HepG2 (cell line): Measurements from ENCODE around the gene SNX3. TPM values are rescaled to one million over a fixed set of nuclear protein-coding genes. Genes with fewer than 3 reads are reported as not detected.
A peak's percentile ranks its signal among the peaks of the same experiment; 100 is the strongest.

Source experiments
- AGO2 ChIP-seq: fragments of 200-400 bp; formaldehyde crosslinking; optimal IDR thresholded peaks from 2 replicates; pipeline ENCODE3; 2017; ENCODE audit warnings: mild to moderate bottlenecking, low read depth, low read length, moderate library complexity
- FOSL1 ChIP-seq: sonication (generic); formaldehyde crosslinking; IDR thresholded peaks from 2 replicates; pipeline ENCODE4 v1.9.0; 2021; ENCODE audit warnings: missing genetic modification reagents, borderline replicate concordance
- KMT2A ChIP-seq: sonication (generic); formaldehyde crosslinking; IDR thresholded peaks from 2 replicates; pipeline ENCODE4 v1.4.0; 2020; ENCODE audit warnings: missing genetic modification reagents
- NFE2L2 ChIP-seq: fragments of 150-350 bp; IDR thresholded peaks from 2 replicates; pipeline ENCODE4 v1.6.1; 2014; ENCODE audit warnings: low read length
- RXRB ChIP-seq: IDR thresholded peaks from 2 replicates; pipeline ENCODE4 v1.6.1; 2016; ENCODE audit warnings: borderline replicate concordance, missing genetic modification reagents, missing compliant biosample characterization
- TBX3 ChIP-seq: fragments of 450-650 bp; IDR thresholded peaks from 2 replicates; pipeline ENCODE4 v1.6.1; 2017; ENCODE audit warnings: antibody characterized with exemption, mild to moderate bottlenecking, inconsistent platforms, borderline replicate concordance
- XBP1 ChIP-seq: sonication (generic); formaldehyde crosslinking; IDR thresholded peaks from 2 replicates; pipeline ENCODE4 v1.5.0; 2020; ENCODE audit warnings: missing genetic modification reagents
- ZFP37 ChIP-seq: sonication (generic); formaldehyde crosslinking; IDR thresholded peaks from 2 replicates; pipeline ENCODE4 v1.4.0; 2020; ENCODE audit warnings: missing genetic modification reagents, borderline replicate concordance
- ZFP82 ChIP-seq: sonication (generic); formaldehyde crosslinking; IDR thresholded peaks from 2 replicates; pipeline ENCODE4 v1.5.1; 2020; ENCODE audit warnings: mild to moderate bottlenecking, missing genetic modification reagents, borderline replicate concordance
- ZNF207 ChIP-seq: fragments of 450-650 bp; IDR thresholded peaks from 2 replicates; pipeline ENCODE4 v1.6.1; 2016; ENCODE audit warnings: antibody characterized with exemption, borderline replicate concordance
- ZNF264 ChIP-seq: sonication (generic); formaldehyde crosslinking; IDR thresholded peaks from 2 replicates; pipeline ENCODE4 v1.4.0; 2020; ENCODE audit warnings: missing genetic modification reagents
- ZNF33B ChIP-seq: sonication (generic); formaldehyde crosslinking; IDR thresholded peaks from 2 replicates; pipeline ENCODE4 v1.5.1; 2020; ENCODE audit warnings: mild to moderate bottlenecking, missing genetic modification reagents
- ZNF430 ChIP-seq: sonication (generic); formaldehyde crosslinking; IDR thresholded peaks from 2 replicates; pipeline ENCODE4 v1.9.0; 2021; ENCODE audit warnings: mild to moderate bottlenecking, missing genetic modification reagents
- ZNF501 ChIP-seq: sonication (generic); formaldehyde crosslinking; IDR thresholded peaks from 2 replicates; pipeline ENCODE4 v1.5.1; 2020; ENCODE audit warnings: mild to moderate bottlenecking, moderate library complexity, missing genetic modification reagents
- ZNF713 ChIP-seq: sonication (generic); formaldehyde crosslinking; IDR thresholded peaks from 2 replicates; pipeline ENCODE4 v1.4.0; 2020; ENCODE audit warnings: mild to moderate bottlenecking, missing genetic modification reagents
- polyA plus RNA-seq, 8 experiments: library from polyadenylated mRNA; depleted of rRNA in 3 of 8; stranded (reverse) in 7 of 8; unstranded in 1 of 8; fragments of >200 nt; fragmentation: Illumina TruSeq in 4 of 8; extraction: Trizol in 4 of 8; gene quantifications; 2 replicates each; pipeline versions ENCODE4 v1.2.1 to v1.2.3, GENCODE V29; 2011 to 2016; ENCODE audit warnings: low read depth in 4 of 8, missing spikeins in 1 of 8, mixed read lengths in 1 of 8; ENCODE audit not compliant: insufficient read depth in 1 of 8
- total RNA-seq, 5 experiments: library from RNA; depleted of rRNA; stranded (reverse); fragments of >200 nt; fragmentation: Illumina TruSeq; extraction: Trizol; gene quantifications; 2 replicates each; pipeline ENCODE4 v1.2.3, GENCODE V29; 2016; ENCODE audit warnings: low read depth in 1 of 5
- TF ChIP-seq, protein P1 (sequence below): sonication (generic); formaldehyde crosslinking; IDR thresholded peaks from 2 replicates; pipeline ENCODE4 v1.4.0; 2020; ENCODE audit warnings: mild to moderate bottlenecking, missing genetic modification reagents, borderline replicate concordance
- TF ChIP-seq, protein P2 (sequence below): sonication (generic); formaldehyde crosslinking; IDR thresholded peaks from 2 replicates; pipeline ENCODE4 v1.8.0; 2022; ENCODE audit warnings: mild to moderate bottlenecking, missing genetic modification reagents, borderline replicate concordance
- TF ChIP-seq, protein P3 (sequence below): sonication (generic); formaldehyde crosslinking; IDR thresholded peaks from 2 replicates; pipeline ENCODE4 v1.5.0; 2020; ENCODE audit warnings: mild to moderate bottlenecking, missing genetic modification reagents, borderline replicate concordance
- TF ChIP-seq, protein P4 (sequence below): sonication (generic); formaldehyde crosslinking; IDR thresholded peaks from 2 replicates; pipeline ENCODE4 v1.5.1; 2020; ENCODE audit warnings: mild to moderate bottlenecking, missing genetic modification reagents

SNX3 gene
- total and polyA plus RNA-seq, 2 of the 13 experiments (the other 11 are each of a cell fraction or from before 2014, with no cell fraction given) = 84.9 to 226 TPM

DNA sequence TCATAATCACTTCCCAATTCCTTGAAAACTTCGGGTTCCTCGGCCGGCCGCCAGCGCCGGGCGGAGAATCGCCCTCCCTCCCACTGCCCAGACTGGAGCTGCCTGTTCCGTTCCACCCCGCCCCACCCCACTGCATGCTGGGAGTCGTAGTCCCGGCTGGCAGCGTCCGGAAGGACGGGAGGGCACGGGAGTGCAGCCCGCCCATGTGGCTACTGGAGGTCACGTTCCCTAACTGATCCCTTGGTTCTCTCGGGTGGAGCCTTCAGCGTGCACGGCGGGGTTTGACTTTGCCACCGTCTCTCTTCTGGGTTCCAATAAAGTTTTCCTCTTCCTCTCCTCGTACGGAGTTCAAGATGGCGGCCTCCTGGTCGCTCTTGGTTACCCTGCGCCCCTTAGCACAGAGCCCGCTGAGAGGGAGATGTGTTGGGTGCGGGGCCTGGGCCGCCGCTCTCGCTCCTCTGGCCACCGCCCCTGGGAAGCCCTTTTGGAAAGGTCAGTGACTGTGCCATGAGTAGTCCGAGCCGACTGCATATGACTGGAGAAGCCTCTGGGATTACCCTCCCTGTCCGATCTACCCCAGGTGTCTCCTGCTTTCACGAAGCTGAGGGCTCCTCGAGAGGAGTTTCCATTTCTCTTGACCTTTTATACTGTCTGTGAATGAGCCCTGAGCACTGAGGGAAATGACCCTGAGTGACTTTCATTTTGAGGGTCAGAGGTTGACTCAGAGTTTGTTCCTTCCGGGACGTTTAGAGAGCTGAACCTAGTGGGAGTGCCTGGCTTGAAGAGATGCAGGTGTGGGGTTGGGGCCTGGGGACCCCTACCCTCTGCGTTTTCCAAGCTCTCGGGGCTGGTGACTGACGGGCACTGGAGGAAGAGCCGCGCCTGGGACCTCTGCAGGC lies 34.1 kb upstream of the SNX3 start, which contains the start of gene AFG1L (continued):
- TF ChIP-seq TBX3 = no peak
- TF ChIP-seq, protein P1, sequence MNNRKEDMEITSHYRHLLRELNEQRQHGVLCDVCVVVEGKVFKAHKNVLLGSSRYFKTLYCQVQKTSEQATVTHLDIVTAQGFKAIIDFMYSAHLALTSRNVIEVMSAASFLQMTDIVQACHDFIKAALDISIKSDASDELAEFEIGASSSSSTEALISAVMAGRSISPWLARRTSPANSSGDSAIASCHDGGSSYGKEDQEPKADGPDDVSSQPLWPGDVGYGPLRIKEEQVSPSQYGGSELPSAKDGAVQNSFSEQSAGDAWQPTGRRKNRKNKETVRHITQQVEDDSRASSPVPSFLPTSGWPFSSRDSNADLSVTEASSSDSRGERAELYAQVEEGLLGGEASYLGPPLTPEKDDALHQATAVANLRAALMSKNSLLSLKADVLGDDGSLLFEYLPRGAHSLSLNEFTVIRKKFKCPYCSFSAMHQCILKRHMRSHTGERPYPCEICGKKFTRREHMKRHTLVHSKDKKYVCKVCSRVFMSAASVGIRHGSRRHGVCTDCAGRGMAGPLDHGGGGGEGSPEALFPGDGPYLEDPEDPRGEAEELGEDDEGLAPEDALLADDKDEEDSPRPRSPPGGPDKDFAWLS = no peak
- TF ChIP-seq ZNF430 (CRISPR knock-in tag) = peak; percentile 52; the same call in 1 of the 2 replicates
- peak; percentile 67 for TF ChIP-seq RXRB
- TF ChIP-seq KMT2A (CRISPR knock-in tag) = 0 out of 2 replicates have a peak, but pooled peaks have one; percentile 27
- TF ChIP-seq ZFP37 = peak; percentile 52; the same call in 1 of the 2 replicates
- TF ChIP-seq, protein P2, sequence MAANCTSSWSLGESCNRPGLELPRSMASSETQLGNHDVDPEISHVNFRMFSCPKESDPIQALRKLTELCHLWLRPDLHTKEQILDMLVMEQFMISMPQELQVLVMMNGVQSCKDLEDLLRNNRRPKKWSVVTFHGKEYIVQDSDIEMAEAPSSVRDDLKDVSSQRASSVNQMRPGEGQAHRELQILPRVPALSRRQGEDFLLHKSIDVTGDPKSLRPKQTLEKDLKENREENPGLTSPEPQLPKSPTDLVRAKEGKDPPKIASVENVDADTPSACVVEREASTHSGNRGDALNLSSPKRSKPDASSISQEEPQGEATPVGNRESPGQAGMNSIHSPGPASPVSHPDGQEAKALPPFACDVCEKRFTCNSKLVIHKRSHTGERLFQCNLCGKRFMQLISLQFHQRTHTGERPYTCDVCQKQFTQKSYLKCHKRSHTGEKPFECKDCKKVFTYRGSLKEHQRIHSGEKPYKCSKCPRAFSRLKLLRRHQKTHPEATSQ (CRISPR knock-in tag) = no peak
- peak; percentile 85; the same call in 1 of the 2 replicates for TF ChIP-seq ZNF713 (CRISPR knock-in tag)
- peak; percentile 14; the same call in 1 of the 2 replicates for TF ChIP-seq XBP1 (CRISPR knock-in tag)
- peak; percentile 77 for TF ChIP-seq ZNF501 (CRISPR knock-in tag)
- no peak for TF ChIP-seq ZNF33B (CRISPR knock-in tag)
- peak; percentile 81 for TF ChIP-seq AGO2
- TF ChIP-seq ZNF264 (CRISPR knock-in tag) = peak; percentile 58
- TF ChIP-seq, protein P3, sequence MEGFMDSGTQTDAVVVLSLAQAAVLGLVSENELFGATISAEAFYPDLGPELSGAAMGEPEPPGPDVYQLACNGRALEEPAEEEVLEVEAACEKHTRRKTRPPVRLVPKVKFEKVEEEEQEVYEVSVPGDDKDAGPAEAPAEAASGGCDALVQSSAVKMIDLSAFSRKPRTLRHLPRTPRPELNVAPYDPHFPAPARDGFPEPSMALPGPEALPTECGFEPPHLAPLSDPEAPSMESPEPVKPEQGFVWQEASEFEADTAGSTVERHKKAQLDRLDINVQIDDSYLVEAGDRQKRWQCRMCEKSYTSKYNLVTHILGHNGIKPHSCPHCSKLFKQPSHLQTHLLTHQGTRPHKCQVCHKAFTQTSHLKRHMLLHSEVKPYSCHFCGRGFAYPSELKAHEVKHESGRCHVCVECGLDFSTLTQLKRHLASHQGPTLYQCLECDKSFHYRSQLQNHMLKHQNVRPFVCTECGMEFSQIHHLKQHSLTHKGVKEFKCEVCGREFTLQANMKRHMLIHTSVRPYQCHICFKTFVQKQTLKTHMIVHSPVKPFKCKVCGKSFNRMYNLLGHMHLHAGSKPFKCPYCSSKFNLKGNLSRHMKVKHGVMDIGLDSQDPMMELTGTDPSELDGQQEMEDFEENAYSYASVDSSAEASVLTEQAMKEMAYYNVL (CRISPR knock-in tag) = peak; percentile 82; the same call in 1 of the 2 replicates
- TF ChIP-seq ZNF207 = no peak
- TF ChIP-seq ZFP82 = peak; percentile 80; the same call in 1 of the 2 replicates
- peak; percentile 56; the same call in 1 of the 2 replicates for TF ChIP-seq FOSL1
- no peak for TF ChIP-seq NFE2L2
- TF ChIP-seq, protein P4, sequence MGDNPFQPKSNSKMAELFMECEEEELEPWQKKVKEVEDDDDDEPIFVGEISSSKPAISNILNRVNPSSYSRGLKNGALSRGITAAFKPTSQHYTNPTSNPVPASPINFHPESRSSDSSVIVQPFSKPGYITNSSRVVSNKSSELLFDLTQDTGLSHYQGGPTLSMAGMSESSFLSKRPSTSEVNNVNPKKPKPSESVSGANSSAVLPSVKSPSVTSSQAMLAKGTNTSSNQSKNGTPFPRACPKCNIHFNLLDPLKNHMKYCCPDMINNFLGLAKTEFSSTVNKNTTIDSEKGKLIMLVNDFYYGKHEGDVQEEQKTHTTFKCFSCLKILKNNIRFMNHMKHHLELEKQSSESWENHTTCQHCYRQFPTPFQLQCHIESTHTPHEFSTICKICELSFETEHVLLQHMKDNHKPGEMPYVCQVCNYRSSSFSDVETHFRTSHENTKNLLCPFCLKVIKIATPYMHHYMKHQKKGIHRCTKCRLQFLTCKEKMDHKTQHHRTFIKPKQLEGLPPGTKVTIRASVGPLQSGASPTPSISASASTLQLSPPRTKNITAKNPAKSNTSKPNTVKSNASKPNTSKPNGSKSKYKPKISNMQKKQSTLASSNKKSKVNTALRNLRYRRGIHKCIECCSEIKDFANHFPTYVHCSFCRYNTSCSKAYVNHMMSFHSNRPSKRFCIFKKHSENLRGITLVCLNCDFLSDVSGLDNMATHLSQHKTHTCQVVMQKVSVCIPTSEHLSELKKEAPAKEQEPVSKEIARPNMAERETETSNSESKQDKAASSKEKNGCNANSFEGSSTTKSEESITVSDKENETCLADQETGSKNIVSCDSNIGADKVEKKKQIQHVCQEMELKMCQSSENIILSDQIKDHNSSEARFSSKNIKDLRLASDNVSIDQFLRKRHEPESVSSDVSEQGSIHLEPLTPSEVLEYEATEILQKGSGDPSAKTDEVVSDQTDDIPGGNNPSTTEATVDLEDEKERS = peak; percentile 90
